Body of pancreas (tissue), 4 donors: ENCODE results near the gene TMC7. TPM values are rescaled to one million over a fixed set of nuclear protein-coding genes. Genes with fewer than 3 reads are reported as not detected.
"Not testable (repeated sequence)": the region's sequence is repeated elsewhere in the genome, so short reads cannot be mapped to it uniquely, and the experiment has no call there.

Experiments used
- ATAC-seq: fragments of 150-250 bp; one replicate; pipeline ENCODE4 v1.9.1; 2016
- DNase-seq, 4 donors: peaks; one replicate each; pipeline ENCODE4 v3.0.0-alpha.2; 2019
- H3K27ac ChIP-seq, 4 donors: fragments of 200-600 bp; sonication (generic); 1 replicate in 3 of 4; 2 replicates in 1 of 4; pipeline versions ENCODE4 v1.5.1 to v1.6.1; 2016 to 2019; ENCODE audit warnings: mild to moderate bottlenecking in 1 of 4, mixed read lengths in 1 of 4, moderate library complexity in 1 of 4
- H3K27me3 ChIP-seq, 2 donors: fragments of 200-600 bp; sonication (generic); one replicate each; pipeline ENCODE4 v1.6.0; 2016; ENCODE audit warnings: mild to moderate bottlenecking in 1 of 2
- H3K36me3 ChIP-seq, 2 donors: fragments of 200-600 bp; sonication (generic); replicated peaks in 1 of 2; 2 replicates each; pipeline ENCODE4 v1.5.1; 2016; ENCODE audit warnings: low read depth in 2 of 2; ENCODE audit not compliant: insufficient read depth in 1 of 2
- H3K4me1 ChIP-seq: fragments of 200-600 bp; sonication (generic); one replicate; pipeline ENCODE4 v1.6.0; 2016
- H3K4me3 ChIP-seq, 2 donors: fragments of 200-600 bp; sonication (generic); 1 replicate in 1 of 2; 2 replicates in 1 of 2; pipeline ENCODE4 v1.5.1; 2016 to 2019
- H3K9me3 ChIP-seq, 3 donors: fragments of 200-600 bp; sonication (generic); 1 replicate in 2 of 3; 2 replicates in 1 of 3; pipeline ENCODE4 v1.5.1; 2016
- POLR2A ChIP-seq, 3 donors: fragments of 450-650 bp; IDR thresholded peaks; one replicate each; pipeline ENCODE4 v1.6.1; 2016; ENCODE audit warnings: antibody characterized with exemption in 3 of 3, mild to moderate bottlenecking in 2 of 3
- WGBS, 2 donors: methylation state at CpG; one replicate each; pipeline ENCODE4 v1.1.5; 2017; 5-methylcytosine and 5-hydroxymethylcytosine counted together
- intact Hi-C: fragments of 100-400 bp; cut with DNase I; formaldehyde crosslinking; loops from one replicate; pipeline ENCODE4 v1.15.1; 2023
- total RNA-seq, 2 donors: library from RNA; depleted of rRNA; stranded (reverse); fragments of >200 nt; gene quantifications; one replicate each; pipeline ENCODE4 v1.1.0, GENCODE V29; 2016
- TF ChIP-seq, protein P1 (sequence below), 7 experiments: fragments of 450-650 bp in 4 of 7; fragments of 200-600 bp in 3 of 7; sonication (generic) in 3 of 7; IDR thresholded peaks; one replicate each; pipeline ENCODE4 v1.5.1; 2016 to 2019; ENCODE audit warnings: antibody characterized with exemption in 7 of 7

TMC7 gene
- total RNA-seq, 2 donors from 2014 or later = 0.33 to 0.78 TPM

DNA sequence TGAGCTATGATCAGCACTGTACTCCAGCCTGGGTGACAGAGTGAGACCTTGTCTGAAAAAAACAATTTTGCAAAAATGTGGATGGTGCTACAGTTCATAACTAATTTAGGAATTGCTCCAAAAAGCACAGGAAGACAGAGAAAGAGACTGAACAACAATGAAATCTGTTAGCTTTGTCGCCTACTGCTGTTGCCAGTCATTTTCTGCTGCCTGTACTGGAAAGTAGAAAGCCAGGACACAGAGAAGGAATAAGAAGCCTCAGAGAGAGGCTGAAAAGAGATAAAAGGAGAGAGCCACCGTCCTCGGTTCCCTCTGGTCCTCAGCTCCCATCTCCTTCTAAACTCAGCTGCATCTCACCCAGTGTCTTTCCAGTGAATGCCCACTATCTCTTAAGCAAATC, 8.6 kb upstream of the TMC7 start:
- Histone ChIP-seq H3K4me3 (no peak overlapping the region), H3K9me3 (no peaks in the 10 kb centered on the region), H3K27ac (no peak overlapping the region), H3K27me3 (no peaks in the 10 kb centered on the region), H3K4me1 (no peaks in the 10 kb centered on the region), H3K36me3 (no peaks in the 10 kb centered on the region)
- DNase-seq (no peak), ATAC-seq (no peak)
- 39 to 43% methylated on average over 3 of the region's 3 CpGs for WGBS, 2 donors
- intact Hi-C loops = no loop called here
- no peak for TF ChIP-seq POLR2A (IDR thresholded peaks at IDR 0.05)
- TF ChIP-seq, protein P1, sequence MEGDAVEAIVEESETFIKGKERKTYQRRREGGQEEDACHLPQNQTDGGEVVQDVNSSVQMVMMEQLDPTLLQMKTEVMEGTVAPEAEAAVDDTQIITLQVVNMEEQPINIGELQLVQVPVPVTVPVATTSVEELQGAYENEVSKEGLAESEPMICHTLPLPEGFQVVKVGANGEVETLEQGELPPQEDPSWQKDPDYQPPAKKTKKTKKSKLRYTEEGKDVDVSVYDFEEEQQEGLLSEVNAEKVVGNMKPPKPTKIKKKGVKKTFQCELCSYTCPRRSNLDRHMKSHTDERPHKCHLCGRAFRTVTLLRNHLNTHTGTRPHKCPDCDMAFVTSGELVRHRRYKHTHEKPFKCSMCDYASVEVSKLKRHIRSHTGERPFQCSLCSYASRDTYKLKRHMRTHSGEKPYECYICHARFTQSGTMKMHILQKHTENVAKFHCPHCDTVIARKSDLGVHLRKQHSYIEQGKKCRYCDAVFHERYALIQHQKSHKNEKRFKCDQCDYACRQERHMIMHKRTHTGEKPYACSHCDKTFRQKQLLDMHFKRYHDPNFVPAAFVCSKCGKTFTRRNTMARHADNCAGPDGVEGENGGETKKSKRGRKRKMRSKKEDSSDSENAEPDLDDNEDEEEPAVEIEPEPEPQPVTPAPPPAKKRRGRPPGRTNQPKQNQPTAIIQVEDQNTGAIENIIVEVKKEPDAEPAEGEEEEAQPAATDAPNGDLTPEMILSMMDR (IDR thresholded peaks at IDR 0.05) = no peak

DNA sequence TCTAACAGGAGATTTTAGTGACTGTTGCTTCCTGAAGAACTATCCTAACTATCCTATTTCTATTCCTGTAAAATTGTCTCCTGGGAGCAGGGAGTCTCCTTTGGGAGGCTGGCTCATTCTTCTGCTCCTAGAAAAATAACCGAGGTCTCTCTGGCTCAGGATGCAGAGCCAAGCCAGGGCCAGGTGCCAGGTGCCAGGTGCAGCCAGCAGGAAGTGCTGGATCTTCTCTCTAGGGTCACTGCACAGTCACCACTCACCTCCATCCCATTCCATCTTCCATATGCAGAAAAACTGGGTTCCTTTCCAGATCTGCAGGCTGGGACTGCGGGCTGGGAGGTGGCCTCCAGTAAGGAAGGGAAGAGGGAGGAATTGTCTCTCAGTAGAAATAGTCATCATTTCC, 3.8 kb upstream of the TMC7 start:
- TF ChIP-seq, protein P1 (IDR thresholded peaks at IDR 0.05) = no peak
- no peak for TF ChIP-seq POLR2A (IDR thresholded peaks at IDR 0.05)
- no peak for ATAC-seq
- Histone ChIP-seq H3K9me3 (no peaks in the 10 kb centered on the region), H3K36me3 (no peaks in the 10 kb centered on the region), H3K27ac (no peak overlapping the region), H3K4me1 (peaks cover 9% of the 10 kb centered on the region), H3K27me3 (no peaks in the 10 kb centered on the region), H3K4me3 (no peak overlapping the region)
- intact Hi-C loops = no loop called here
- 14 to 27% methylated on average over 2 of the region's 2 CpGs for WGBS, 2 donors
- DNase-seq = peak in 2 of 4 donors; percentile 28 to 42

DNA sequence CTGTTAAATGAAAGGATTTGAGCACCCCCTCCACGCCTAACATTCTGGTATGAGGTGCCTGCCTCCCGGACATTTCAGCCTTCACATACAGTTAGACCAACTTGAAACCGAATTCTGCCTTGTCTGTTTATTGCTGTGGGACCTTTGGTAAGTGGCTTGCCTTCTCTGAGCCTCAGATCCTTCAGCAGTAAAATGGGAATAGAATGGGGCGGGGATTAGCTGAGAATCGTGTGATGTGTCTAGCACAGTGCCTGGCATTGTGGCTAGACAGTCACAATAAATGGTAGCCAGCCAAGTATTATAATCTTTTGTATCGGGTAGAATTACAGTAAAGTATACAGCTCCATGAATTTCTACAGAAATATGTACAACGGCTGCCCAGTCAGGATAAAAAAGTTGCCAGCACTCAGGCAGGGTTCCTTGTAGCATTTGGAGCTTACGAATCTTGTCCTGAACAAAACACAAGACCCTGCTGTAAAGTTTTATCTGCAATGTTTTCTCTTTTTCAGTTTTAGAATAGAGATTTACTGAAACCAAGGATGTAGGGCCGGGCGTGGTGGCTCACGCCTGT, 786 bp downstream of the TMC7 start:
- intact Hi-C loops = no loop called here
- H3K27me3 ChIP-seq = no peaks in the 10 kb centered on the region
- TF ChIP-seq POLR2A (IDR thresholded peaks at IDR 0.05) = no peak
- TF ChIP-seq, protein P1 (IDR thresholded peaks at IDR 0.05) = no peak
- no peak overlapping the region for H3K4me3 ChIP-seq
- no peaks in the 10 kb centered on the region for H3K36me3 ChIP-seq
- H3K27ac ChIP-seq = peak overlapping the region in 3 of 4 donors; percentile 49 to 74 (median 74)
- no peaks in the 10 kb centered on the region for H3K9me3 ChIP-seq
- 64 to 65% methylated on average over 11 of the region's 11 CpGs for WGBS, 2 donors
- DNase-seq = no peak
- no peak for ATAC-seq
- H3K4me1 ChIP-seq = peaks cover 9% of the 10 kb centered on the region

DNA sequence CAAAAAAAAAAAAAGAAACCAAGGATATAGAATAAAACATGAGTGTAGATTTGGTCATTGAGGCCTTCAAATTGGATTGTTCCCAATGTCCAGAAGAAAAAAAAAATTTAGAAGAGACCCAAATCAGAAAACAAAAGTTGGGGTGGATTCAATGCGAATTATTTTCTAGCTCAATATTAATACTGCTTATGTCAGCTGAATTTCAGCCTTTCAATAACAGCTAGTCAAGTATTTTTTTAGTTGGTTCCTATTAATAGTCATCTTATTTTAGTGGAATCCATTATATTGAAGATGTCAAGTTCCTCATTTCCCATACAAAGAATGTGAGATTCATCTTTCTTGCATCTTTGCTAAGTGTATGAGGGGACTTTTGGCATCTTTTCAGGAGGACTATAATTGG, 1.5 kb downstream of the TMC7 start:
- H3K27me3 ChIP-seq, H3K9me3 ChIP-seq, H3K36me3 ChIP-seq, H3K4me3 ChIP-seq, H3K4me1 ChIP-seq, intact Hi-C loops, ATAC-seq, DNase-seq, H3K27ac ChIP-seq: not testable (repeated sequence)
- 84 to 88% methylated on average over 1 of the region's 1 CpG for WGBS, 2 donors

DNA sequence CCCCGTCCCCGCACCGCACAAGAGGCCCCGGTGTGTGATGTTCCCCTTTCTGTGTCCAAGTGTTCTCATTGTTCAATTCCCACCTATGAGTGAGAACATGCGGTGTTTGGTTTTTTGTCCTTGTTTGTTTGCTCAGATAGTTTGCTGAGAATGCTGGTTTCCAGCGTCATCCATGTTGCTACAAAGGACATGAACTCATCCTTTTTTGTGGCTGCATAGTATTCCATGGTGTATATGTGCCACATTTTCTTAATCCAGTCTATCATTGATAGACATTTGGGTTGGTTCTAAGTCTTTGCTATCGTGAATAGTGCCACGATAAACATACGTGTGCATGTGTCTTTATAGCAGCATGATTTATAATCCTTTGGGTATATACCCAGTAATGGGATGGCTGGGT, 8.0 kb downstream of the TMC7 start:
- ATAC-seq, DNase-seq: not testable (repeated sequence)

DNA sequence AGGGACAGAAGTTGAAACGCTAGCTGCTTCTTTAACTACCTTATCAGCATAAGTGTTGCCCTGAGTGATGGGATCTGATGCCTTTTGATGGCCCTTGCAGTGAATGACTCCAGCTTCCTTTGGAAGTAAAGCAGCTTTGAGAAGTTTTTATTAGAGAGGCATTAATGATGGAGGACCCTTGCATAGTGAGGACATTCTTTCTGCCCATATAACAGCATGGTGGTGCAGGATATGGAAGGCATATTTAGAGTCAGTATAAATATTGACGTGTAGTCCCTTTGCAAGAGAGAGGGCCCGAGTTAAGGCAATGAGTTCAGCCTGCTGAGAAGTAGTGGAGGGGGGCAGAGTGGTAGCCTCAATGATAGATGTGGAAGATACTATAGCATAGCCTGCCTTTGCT, 9.8 kb downstream of the TMC7 start:
- H3K27me3 ChIP-seq, DNase-seq, H3K4me1 ChIP-seq, H3K4me3 ChIP-seq, H3K27ac ChIP-seq, intact Hi-C loops, ATAC-seq, H3K9me3 ChIP-seq, H3K36me3 ChIP-seq: not testable (repeated sequence)
- 72 to 89% methylated on average over 3 of the region's 3 CpGs for WGBS, 2 donors

More for the DNA sequence above, 8.0 kb downstream of the TMC7 start:
- H3K27me3 ChIP-seq, H3K36me3 ChIP-seq, H3K27ac ChIP-seq, H3K4me3 ChIP-seq, H3K9me3 ChIP-seq, H3K4me1 ChIP-seq, intact Hi-C loops: not testable (repeated sequence)
- 92% methylated on average over 9 of the region's 9 CpGs for whole genome bisulfite sequencing, 2 donors

DNA sequence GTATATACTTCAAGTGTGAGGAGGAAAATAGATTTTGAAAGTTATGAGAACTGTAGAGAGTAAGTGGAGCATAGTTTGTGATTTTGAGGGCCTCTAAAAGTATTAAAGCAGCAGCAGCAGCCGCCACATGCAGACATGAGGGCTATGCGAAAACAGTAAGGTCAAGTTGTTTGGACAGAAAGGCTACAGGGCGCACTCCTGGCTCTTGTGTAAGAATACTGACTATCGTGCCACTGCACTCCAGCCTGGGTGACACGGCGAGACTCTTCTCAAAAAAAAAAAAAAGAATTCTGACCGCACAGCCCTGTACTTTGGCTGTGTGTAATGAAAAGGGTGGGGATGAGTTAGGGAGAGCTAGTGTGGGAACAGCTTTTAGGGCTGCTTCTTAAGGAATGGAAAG, 10.4 kb downstream of the TMC7 start:
- H3K27ac ChIP-seq = not testable (repeated sequence)

DNA sequence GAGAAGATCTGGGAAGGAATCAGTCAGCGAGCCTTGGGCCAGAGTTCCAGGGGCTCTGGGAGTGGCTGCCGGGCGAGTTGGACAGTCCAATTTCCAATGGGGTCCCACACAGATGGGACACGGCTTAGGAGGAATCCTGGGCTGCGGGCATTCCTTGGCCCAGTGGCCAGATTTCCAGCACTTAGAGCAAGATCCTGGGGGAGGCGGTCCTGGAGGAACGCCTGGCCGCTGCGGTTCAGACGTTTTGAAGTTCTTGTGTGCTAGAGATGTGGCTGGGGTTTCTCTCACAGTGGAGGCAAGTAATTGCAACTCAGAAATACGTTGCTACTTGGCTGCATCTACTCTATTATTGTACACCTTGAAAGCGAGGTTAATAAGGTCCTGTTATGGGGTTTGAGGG, 11.7 kb downstream of the TMC7 start:
- H3K27ac ChIP-seq, H3K27me3 ChIP-seq, H3K4me3 ChIP-seq, H3K36me3 ChIP-seq, H3K9me3 ChIP-seq, intact Hi-C loops, ATAC-seq, DNase-seq, H3K4me1 ChIP-seq: not testable (repeated sequence)
- 75 to 76% methylated on average over 12 of the region's 12 CpGs for WGBS, 2 donors

More for the DNA sequence above, 10.4 kb downstream of the TMC7 start:
- H3K27me3 ChIP-seq, H3K4me1 ChIP-seq, ATAC-seq, H3K36me3 ChIP-seq, intact Hi-C loops, DNase-seq, H3K9me3 ChIP-seq, H3K4me3 ChIP-seq: not testable (repeated sequence)
- WGBS, 2 donors = 80 to 85% methylated on average over 7 of the region's 7 CpGs

DNA sequence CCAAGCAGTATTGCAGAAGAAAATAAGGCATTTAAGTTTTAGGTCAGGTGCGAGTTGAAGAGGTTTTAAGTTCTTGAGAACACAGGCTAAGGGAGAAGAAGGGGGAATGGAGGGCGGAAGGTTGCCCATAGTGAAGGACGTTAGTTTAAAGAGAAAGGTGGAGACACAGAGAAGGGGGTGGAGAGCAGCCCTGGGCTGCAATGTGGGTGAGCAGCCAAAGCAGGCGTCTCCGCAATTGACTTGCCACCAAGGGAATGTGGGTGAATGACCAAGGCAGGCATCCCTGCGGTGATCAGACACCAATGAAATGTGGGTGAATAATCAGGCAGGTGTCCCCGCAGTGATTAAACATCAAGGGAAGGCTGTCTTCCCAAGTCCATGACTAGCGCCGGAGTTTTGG, 12.8 kb downstream of the TMC7 start:
- whole genome bisulfite sequencing, 2 donors = 78 to 88% methylated on average over 9 of the region's 9 CpGs
- H3K9me3 ChIP-seq, DNase-seq, H3K36me3 ChIP-seq, H3K4me1 ChIP-seq, H3K4me3 ChIP-seq, ATAC-seq, H3K27ac ChIP-seq, intact Hi-C loops, H3K27me3 ChIP-seq: not testable (repeated sequence)
